ENCODE measurements around the gene CRNKL1. TPM values are rescaled to one million over a fixed set of nuclear protein-coding genes. Genes with fewer than 3 reads are reported as not detected.

Gene CRNKL1
- total RNA-seq, 2 experiments from 2014 or later: 13.9 to 20.0 TPM

- no peak for DNase-seq (ENCODE audit: low spot score)
- H3K4me1 ChIP-seq (ENCODE audit: insufficient read depth, low read length, poor library complexity, severe bottlenecking): no peaks in the 10 kb centered on the region
- no peaks in the 10 kb centered on the region for H3K9me2 ChIP-seq (ENCODE audit: insufficient read depth, low read length)
- H3K9me3 ChIP-seq (ENCODE audit: low read length): no peaks in the 10 kb centered on the region
- ChIA-PET CTCF (ENCODE audit: unreplicated experiment) (no interaction called here), POLR2A (interaction anchor here (0.7 kb wide), 1 partner anchor 10 kb away, joined by 3 read pairs; no protein-coding TSS in a partner anchor)
- TF ChIP-seq CTCF (conservative IDR thresholded peaks at IDR 0.05; ENCODE audit: low read length): no peak
- TF ChIP-seq EZH2phosphoT487 (IDR thresholded peaks at IDR 0.05; ENCODE audit: borderline replicate concordance, low read depth, low read length): no peak
- intact Hi-C loops (cut with micrococcal nuclease; ENCODE audit: unreplicated experiment): no loop called here
- H3K79me2 ChIP-seq (ENCODE audit: insufficient read depth, low read depth, low read length): no peaks in the 10 kb centered on the region
- H4K20me1 ChIP-seq (ENCODE audit: insufficient read depth, low read length): no peaks in the 10 kb centered on the region
- H3K36me3 ChIP-seq (ENCODE audit: insufficient read depth, low read length): peaks cover 99% of the 10 kb centered on the region
- no peak overlapping the region for H3K4me2 ChIP-seq (ENCODE audit: low read length)
- BruUV-seq (replicated peaks): no TSS peak
- H2AFZ ChIP-seq (ENCODE audit: low read length): no peak overlapping the region
- H3K27ac ChIP-seq (ENCODE audit: low read depth, low read length, poor library complexity, severe bottlenecking): no peak overlapping the region
- H3K4me3 ChIP-seq (ENCODE audit: low read depth, low read length, poor library complexity, severe bottlenecking): no peak overlapping the region
Measured at GRCh38 chr20:20037960-20038359, 14.3 kb downstream of the CRNKL1 start.

DNA sequence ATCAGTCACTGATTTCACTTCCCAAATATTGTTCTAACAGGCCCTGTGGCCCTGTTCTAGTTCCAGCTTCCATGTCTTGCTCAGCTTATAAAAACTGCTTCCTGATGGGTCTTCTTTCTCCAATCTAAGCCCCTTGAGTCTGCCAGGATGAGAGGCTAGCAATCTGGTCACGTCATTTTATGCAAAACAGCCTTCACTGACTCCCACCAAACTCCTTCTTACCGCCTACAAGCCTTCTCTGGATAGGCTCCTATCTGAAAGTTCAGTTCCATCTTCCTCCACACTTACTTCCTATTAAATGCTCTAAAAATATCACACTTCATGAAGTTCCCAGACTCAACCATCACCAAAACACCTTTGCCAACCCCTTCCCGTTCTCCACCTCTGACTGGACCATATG lies 15.5 kb downstream of the CRNKL1 start:
- BruUV-seq (replicated peaks): no TSS peak
- no peak overlapping the region for H3K4me2 ChIP-seq (ENCODE audit: low read length)
- TF ChIP-seq EZH2phosphoT487 (IDR thresholded peaks at IDR 0.05; ENCODE audit: borderline replicate concordance, low read depth, low read length) (no peak), CTCF (conservative IDR thresholded peaks at IDR 0.05; ENCODE audit: low read length) (no peak)
- no peak overlapping the region for H3K27ac ChIP-seq (ENCODE audit: low read depth, low read length, poor library complexity, severe bottlenecking)
- no peaks in the 10 kb centered on the region; the same call in 1 of the 2 replicates for H3K79me2 ChIP-seq (ENCODE audit: insufficient read depth, low read depth, low read length)
- no peak overlapping the region for H3K4me3 ChIP-seq (ENCODE audit: low read depth, low read length, poor library complexity, severe bottlenecking)
- H2AFZ ChIP-seq (ENCODE audit: low read length): no peak overlapping the region
- ChIA-PET POLR2A (interaction anchor here (1.3 kb wide), 1 partner anchor 14 kb away, joined by 4 read pairs; no protein-coding TSS in a partner anchor), CTCF (ENCODE audit: unreplicated experiment) (no interaction called here)
- H3K9me2 ChIP-seq (ENCODE audit: insufficient read depth, low read length): no peaks in the 10 kb centered on the region
- H3K9me3 ChIP-seq (ENCODE audit: low read length): no peaks in the 10 kb centered on the region
- no peaks in the 10 kb centered on the region for H3K4me1 ChIP-seq (ENCODE audit: insufficient read depth, low read length, poor library complexity, severe bottlenecking)
- intact Hi-C loops (cut with micrococcal nuclease; ENCODE audit: unreplicated experiment): no loop called here
- H4K20me1 ChIP-seq (ENCODE audit: insufficient read depth, low read length): no peaks in the 10 kb centered on the region
- DNase-seq (ENCODE audit: low spot score): no peak
- peaks cover 99% of the 10 kb centered on the region for H3K36me3 ChIP-seq (ENCODE audit: insufficient read depth, low read length)

DNA sequence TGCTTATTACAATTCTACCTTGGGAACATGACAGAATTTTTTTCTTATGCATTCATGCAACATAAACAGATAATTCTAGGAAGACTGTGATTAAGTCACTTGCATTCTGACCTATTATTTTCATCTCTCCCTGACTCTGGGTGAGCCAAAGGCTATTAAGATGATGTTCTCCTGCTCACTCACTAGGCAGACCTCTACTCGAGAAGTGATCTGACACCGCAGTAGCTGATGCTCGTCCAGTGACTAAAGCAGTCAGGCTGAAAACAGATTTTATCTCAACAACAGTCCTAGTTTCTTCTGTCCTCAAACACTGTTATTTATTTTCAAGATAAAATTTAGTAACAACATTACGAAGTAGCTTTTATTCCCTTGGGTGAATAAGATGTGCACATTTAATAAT lies 17.8 kb downstream of the CRNKL1 start:
- no peak overlapping the region for H3K4me2 ChIP-seq (ENCODE audit: low read length)
- no TSS peak for BruUV-seq (replicated peaks)
- no peaks in the 10 kb centered on the region; the same call in 1 of the 2 replicates for H3K79me2 ChIP-seq (ENCODE audit: insufficient read depth, low read depth, low read length)
- DNase-seq (ENCODE audit: low spot score): no peak
- H2AFZ ChIP-seq (ENCODE audit: low read length): no peak overlapping the region
- no peaks in the 10 kb centered on the region for H3K4me1 ChIP-seq (ENCODE audit: insufficient read depth, low read length, poor library complexity, severe bottlenecking)
- ChIA-PET POLR2A (interaction anchor here (0.7 to 1.8 kb wide), 2 partner anchors 17 to 231 kb away, joined by 4 to 7 read pairs; partner anchors contain the start of gene CRNKL1), CTCF (ENCODE audit: unreplicated experiment) (no interaction called here)
- peaks cover 97% of the 10 kb centered on the region for H3K36me3 ChIP-seq (ENCODE audit: insufficient read depth, low read length)
- H3K9me2 ChIP-seq (ENCODE audit: insufficient read depth, low read length): no peaks in the 10 kb centered on the region
- no peak for TF ChIP-seq CTCF (conservative IDR thresholded peaks at IDR 0.05; ENCODE audit: low read length)
- no peak for TF ChIP-seq EZH2phosphoT487 (IDR thresholded peaks at IDR 0.05; ENCODE audit: borderline replicate concordance, low read depth, low read length)
- no peaks in the 10 kb centered on the region for H4K20me1 ChIP-seq (ENCODE audit: insufficient read depth, low read length)
- H3K9me3 ChIP-seq (ENCODE audit: low read length): no peaks in the 10 kb centered on the region
- H3K4me3 ChIP-seq (ENCODE audit: low read depth, low read length, poor library complexity, severe bottlenecking): no peak overlapping the region
- H3K27ac ChIP-seq (ENCODE audit: low read depth, low read length, poor library complexity, severe bottlenecking): no peak overlapping the region
- intact Hi-C loops (cut with micrococcal nuclease; ENCODE audit: unreplicated experiment): no loop called here
